ENCODE measurements around the gene CGB5.

CGB5 gene

GRCh38 chr19:49059053-49059452, 15.4 kb downstream of the CGB5 start:
- DNase-seq, result no peak

DNA sequence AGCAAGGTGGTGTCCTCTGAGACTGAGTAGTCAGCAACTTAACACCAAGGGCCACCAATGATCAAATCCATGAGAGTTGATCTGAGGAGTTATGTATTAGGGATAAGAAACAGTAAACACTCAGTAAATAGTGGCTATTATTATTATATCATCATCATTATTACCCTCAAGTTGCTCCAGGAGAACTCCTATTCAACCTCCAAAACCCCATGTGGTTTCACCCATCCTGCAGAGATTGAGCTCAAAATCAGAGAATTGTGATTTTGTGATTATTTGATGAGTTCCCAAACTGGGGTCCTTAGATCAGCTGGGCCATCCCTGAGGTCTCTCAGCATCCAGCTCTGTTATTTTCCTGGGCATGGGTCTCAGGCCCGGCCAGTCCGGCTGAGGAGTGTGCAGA, 17.4 kb downstream of the CGB5 start:
- DNase-seq, result no peak

DNA sequence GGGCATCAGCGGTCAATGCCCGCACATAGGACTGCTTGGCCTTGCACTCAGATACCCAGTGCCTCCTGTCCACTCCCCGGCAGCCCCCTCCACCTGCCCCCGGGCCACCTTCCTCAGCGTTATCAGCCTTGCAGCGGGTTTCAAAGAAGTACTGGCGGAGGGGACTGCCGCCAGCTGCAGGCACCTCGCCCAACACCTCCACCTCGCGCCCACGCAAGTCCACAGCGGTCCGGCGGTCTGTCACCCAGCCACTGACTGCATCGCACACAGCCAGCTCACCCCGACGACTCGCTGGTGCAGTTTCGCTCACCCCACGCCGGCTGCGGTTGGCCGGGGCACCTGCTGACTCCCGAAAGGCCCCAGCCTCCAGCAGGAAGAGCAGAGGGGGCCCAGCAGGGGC, 17.8 kb downstream of the CGB5 start:
- no peak for DNase-seq

- DNase-seq, result no peak
These were observed 20.5 kb downstream of the CGB5 start for GRCh38 chr19:49064029-49064629.

DNA sequence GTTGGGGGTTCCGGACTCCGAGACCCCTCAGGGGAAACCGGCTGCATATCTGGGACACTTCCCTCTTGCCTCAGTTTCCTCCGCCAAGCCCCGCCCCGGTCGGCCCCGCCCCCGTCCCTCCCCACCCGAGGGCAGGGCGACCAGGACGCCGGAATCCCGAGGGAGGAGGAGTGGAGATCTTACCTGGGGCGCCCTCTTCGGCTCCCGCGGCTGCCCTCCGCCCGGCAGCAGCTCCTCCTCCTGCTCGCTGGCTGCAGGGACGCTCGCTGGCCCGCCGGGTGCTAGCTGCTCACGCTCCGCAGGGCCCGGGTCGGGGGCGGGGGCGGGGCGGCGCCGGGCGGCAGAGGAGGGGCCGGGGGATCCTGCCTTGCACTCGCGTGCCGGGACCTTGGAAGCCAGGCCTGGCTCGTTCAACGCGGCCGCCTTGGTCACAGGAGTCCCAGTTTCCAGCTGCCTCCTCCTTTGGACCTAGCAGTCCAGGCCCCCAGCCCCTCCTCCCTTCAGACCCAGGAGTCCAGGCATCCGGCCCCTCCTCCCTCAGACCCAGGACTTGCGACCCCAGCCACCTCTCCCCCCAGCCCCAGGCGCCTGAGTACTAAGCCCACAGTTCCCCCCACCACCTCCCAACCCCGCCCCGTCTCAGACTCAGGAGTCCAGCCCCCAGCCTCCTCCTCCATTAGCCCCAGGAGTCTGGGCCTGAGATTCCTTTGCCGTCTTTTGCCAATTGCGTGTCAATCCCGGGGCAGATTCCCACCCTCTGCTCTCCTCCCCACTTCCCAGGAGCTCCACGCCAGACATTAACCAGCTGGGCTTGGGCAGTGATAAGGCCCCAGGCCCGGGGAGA, 21.3 kb downstream of the CGB5 start, which contains the start of gene NTF4:
Gene NTF4, minus strand, starts transcription at position 51 of the 844 bp plus-strand sequence. CDS start 2,821 bp downstream, outside the sequence.
- DNase-seq, result no peak

DNA sequence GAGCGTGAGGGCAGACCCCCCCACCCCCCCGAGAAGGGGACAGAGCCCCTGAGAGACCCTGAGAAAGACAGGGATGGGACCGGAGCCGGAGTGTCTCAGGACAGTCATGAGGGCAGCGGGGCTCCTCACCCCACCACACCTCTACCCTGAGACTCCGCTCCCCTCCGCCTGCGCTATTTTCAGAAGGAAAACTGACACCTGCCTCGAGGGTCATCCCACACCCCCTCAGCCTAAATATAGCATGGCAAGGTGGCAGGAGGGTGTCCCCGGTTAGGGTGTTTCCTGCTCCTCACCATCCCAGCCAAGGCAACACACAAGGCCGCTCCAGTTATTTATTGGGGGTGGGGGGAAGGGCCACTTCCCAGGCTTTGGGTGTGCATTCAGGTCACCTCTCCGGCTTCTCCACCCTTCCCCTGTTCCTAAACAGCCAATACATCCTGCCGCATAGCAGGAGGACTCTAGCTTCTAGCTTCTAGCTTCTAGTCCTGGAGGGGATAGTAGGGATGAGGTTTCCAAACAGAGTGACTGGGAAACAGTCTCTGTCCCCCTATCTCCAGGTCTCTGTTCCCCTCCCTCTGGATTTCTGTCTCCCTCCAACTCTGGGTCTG, 22.4 kb downstream of the CGB5 start:
- no peak for DNase-seq

GRCh38 chr19:49067554-49067953, 23.9 kb downstream of the CGB5 start:
- DNase-seq, result no peak

- DNase-seq, result no peak
These were observed 25.4 kb downstream of the CGB5 start for GRCh38 chr19:49069026-49069425.

DNA sequence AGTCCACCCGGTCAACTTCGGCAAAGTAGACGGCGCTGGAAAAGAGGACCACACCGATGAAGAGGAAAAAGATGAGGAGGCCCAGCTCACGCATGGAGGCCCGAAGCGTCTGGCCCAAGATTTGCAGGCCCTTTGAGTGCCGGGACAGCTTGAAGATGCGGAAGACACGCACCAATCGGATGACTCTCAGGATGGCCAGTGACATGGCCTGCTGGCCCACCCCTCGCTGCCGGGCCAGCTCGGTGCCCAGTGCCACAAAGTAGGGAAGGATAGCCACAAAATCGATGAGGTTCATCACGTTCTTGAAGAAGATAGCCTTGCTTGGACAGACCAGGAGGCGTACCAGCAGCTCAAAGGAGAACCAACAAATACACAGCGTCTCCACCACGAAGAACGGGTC, 26.8 kb downstream of the CGB5 start:
- DNase-seq, result no peak

DNA sequence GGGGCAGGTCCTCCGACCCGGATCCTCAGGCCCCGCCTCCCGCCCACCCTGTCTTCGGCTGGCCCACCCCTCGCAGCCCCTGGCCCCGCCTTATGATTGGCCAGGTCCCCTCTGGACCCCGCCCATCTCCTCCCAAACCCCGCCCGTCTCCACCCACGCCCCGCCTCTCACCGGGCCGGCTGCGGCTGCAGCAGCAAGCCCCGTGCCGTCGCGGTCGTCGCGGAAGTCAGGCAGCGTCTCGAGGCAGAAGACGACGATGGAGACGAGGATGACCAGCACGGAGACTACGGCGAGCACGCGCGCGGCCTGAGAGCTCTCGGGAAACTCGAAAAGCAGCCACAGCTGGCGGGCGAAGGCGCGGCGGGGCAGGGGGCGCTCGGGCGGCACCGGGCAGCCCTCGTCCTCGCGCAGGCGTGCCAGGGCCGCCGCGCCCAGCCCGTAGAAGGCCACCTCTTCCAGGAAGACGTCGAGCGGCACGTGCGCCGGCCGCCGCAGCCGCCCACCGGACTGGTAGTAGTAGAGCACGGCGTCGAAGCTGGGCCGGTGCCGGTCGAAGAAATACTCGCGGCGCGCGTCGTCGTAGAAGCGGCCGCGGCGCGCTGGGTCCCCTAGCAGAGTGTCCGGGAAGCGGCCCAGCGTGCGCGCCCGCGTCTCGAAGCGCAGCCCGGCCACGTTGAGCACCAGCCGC, 28.4 kb downstream of the CGB5 start:
- peak; percentile 25 for DNase-seq

GRCh38 chr19:49073514-49074378, 30.1 kb downstream of the CGB5 start:
- no peak for DNase-seq

GRCh38 chr19:49074869-49075268, 31.2 kb downstream of the CGB5 start:
- DNase-seq, result peak; percentile 23

- DNase-seq, result no peak
These were observed 36.7 kb downstream of the CGB5 start for GRCh38 chr19:49080392-49080791.

- no peak for DNase-seq
These were observed 37.6 kb downstream of the CGB5 start for GRCh38 chr19:49081273-49081672.

- DNase-seq, result no peak
These were observed 40.8 kb downstream of the CGB5 start for GRCh38 chr19:49084206-49085019.

DNA sequence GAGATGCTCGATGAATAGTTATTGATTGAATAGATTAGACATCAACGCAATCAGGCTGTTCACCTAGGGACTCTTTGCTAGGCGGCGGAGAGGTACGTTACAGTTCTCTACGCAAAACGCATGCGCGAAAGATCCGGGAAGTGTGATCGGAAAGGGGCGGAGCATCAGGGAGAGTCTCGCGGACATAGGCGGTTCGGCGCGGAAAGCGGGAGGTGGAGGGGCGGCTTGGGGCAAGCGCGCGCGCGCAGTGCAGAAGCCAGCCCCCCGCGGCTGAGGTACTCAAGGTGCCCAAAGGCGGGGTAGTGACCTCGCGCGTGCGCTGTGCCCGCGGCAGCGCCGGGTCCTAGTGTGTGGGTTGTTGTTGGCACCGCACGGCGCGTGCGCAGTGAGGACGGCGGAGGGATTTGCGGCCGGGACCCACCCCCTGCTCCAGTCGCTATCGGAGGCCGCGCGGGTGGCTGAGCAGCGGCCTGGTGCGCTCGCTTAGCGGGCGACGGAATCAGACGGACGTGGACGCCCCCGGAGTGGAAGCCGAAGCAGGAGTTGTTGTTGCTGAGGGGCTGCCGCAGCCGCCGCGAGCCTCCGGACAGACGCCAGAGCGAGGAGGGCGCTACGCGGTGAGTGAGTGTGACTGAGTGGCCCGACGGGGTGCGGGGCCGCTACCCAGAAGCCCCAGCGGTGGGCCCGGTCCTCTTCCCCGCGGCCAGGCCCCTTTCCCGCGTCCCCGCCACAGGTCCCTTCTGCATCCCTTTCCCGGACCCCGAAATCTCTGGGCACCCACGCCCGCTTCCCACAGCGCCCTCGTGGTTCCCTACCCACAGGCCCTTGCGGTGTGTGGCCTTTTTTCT, 41.6 kb downstream of the CGB5 start, which contains the start of gene SNRNP70:
Gene SNRNP70, plus strand, starts transcription at position 432 of the 848 bp plus-strand sequence. CDS start 964 bp downstream, outside the sequence.
- DNase-seq, result peak; percentile 99

GRCh38 chr19:49085868-49086232, 42.2 kb downstream of the CGB5 start:
- no peak for DNase-seq

GRCh38 chr19:49086296-49086695, 42.6 kb downstream of the CGB5 start:
- DNase-seq, result no peak

GRCh38 chr19:49091391-49092038, 47.9 kb downstream of the CGB5 start:
- no peak for DNase-seq

- DNase-seq, result no peak
These were observed 49.0 kb downstream of the CGB5 start for GRCh38 chr19:49092686-49093085.
